SK-N-SH (cell line): ENCODE results near the gene KRT9. TPM values are rescaled to one million over a fixed set of nuclear protein-coding genes. Genes with fewer than 3 reads are reported as not detected.

Source experiments
- CTCF ChIA-PET: fragments of 300-600, 350-600 bp; formaldehyde crosslinking; extraction: SDS; loops from one replicate; lab custom pipeline; 2021; lab: Yijun Ruan, JAX
- POLR2A ChIA-PET: fragments of 350-600 bp; sonication (Branson Sonifier 250); formaldehyde crosslinking; extraction: SDS; loops from one replicate; lab custom pipeline; 2020; ENCODE audit warnings: antibody characterized with exemption, inconsistent platforms; lab: Yijun Ruan, JAX
- DNase-seq: peaks from one replicate; pipeline ENCODE4 v3.0.0; 2012
- H2AFZ ChIP-seq: fragments of 200-600 bp; sonication (generic); 2 replicates; pipeline ENCODE4 v1.8.1; 2016; ENCODE audit warnings: antibody characterized with exemption, mild to moderate bottlenecking, low read depth
- H3F3A ChIP-seq: fragments of 200-600 bp; sonication (generic); replicated peaks from 2 replicates; pipeline ENCODE3; 2016; ENCODE audit warnings: antibody characterized with exemption, mild to moderate bottlenecking; ENCODE audit not compliant: insufficient read depth
- H3K27ac ChIP-seq, 2 experiments: fragments of 200-500 bp in 1 of 2; fragments of 200-600 bp in 1 of 2; sonication (Bioruptor generic) in 1 of 2; sonication (generic), shearing (Covaris generic) in 1 of 2; 2 replicates each; pipeline versions ENCODE4 v1.5.1 to v1.6.1; 2014 to 2016; ENCODE audit warnings: low read depth in 2 of 2, inconsistent platforms in 1 of 2, low read length in 1 of 2, mild to moderate bottlenecking in 1 of 2, mixed read lengths in 1 of 2
- H3K27me3 ChIP-seq: fragments of 200-600 bp; sonication (generic), shearing (Covaris generic); 2 replicates; pipeline ENCODE4 v1.6.1; 2016; ENCODE audit warnings: mixed run types; ENCODE audit not compliant: insufficient read depth
- H3K36me3 ChIP-seq, 2 experiments: fragments of 200-500 bp in 1 of 2; fragments of 200-600 bp in 1 of 2; sonication (Bioruptor generic) in 1 of 2; sonication (generic) in 1 of 2; replicated peaks in 1 of 2; 2 replicates each; pipeline versions ENCODE3 to v1.5.1; 2014 to 2016; ENCODE audit warnings: low read length in 1 of 2, mild to moderate bottlenecking in 1 of 2; ENCODE audit not compliant: insufficient read depth in 2 of 2, control insufficient read depth in 1 of 2
- H3K4me1 ChIP-seq, 2 experiments: fragments of 200-500 bp in 1 of 2; fragments of 200-600 bp in 1 of 2; sonication (Bioruptor generic) in 1 of 2; sonication (generic), shearing (Covaris generic) in 1 of 2; 2 replicates each; pipeline versions ENCODE4 v1.5.1 to v1.6.1; 2014 to 2016; ENCODE audit warnings: low read depth in 1 of 2, low read length in 1 of 2, mixed run types in 1 of 2; ENCODE audit not compliant: insufficient read depth in 2 of 2, control insufficient read depth in 1 of 2
- H3K4me2 ChIP-seq: fragments of 200-600 bp; sonication (generic), shearing (Covaris generic); 2 replicates; pipeline ENCODE4 v1.6.1; 2017; ENCODE audit warnings: mixed run types
- H3K4me3 ChIP-seq, 2 experiments: fragments of 200-500 bp in 1 of 2; fragments of 200-600 bp in 1 of 2; sonication (Bioruptor generic) in 1 of 2; sonication (generic), shearing (Covaris generic) in 1 of 2; 2 replicates each; pipeline versions ENCODE4 v1.5.1 to v1.8.1; 2014 to 2016; ENCODE audit warnings: low read depth in 2 of 2, inconsistent platforms in 1 of 2, low read length in 1 of 2, mild to moderate bottlenecking in 1 of 2, mixed read lengths in 1 of 2, moderate library complexity in 1 of 2
- H3K79me2 ChIP-seq: fragments of 200-600 bp; sonication (generic); 2 replicates; pipeline ENCODE4 v1.8.1; 2017; ENCODE audit warnings: mild to moderate bottlenecking; ENCODE audit not compliant: insufficient read depth
- H3K9ac ChIP-seq: fragments of 200-600 bp; sonication (generic); 2 replicates; pipeline ENCODE4 v1.6.1; 2017; ENCODE audit warnings: mixed run types
- H3K9me2 ChIP-seq: fragments of 200-600 bp; sonication (generic); 2 replicates; pipeline ENCODE4 v1.6.1; 2017; ENCODE audit warnings: mixed run types
- H3K9me3 ChIP-seq: fragments of 200-600 bp; sonication (generic); 2 replicates; pipeline ENCODE4 v1.6.1; 2017; ENCODE audit warnings: mixed run types, mild to moderate bottlenecking, moderate library complexity
- H4K20me1 ChIP-seq: fragments of 200-600 bp; sonication (generic); 2 replicates; pipeline ENCODE4 v1.6.1; 2017; ENCODE audit warnings: mild to moderate bottlenecking, mixed run types; ENCODE audit not compliant: insufficient read depth
- EP300 ChIP-seq, 2 experiments: IDR thresholded peaks; 2 replicates each; pipeline versions ENCODE4 v1.4.0 to v1.6.1; 2012; ENCODE audit warnings: borderline replicate concordance in 1 of 2, low read depth in 1 of 2, low read length in 1 of 2
- FOXJ3 ChIP-seq: sonication (generic); formaldehyde crosslinking; IDR thresholded peaks from 2 replicates; pipeline ENCODE4 v1.5.1; 2020; ENCODE audit warnings: mild to moderate bottlenecking, missing genetic modification reagents
- GABPA ChIP-seq: IDR thresholded peaks from 2 replicates; pipeline ENCODE4 v1.4.0; 2012; ENCODE audit warnings: low read depth, mild to moderate bottlenecking
- NRF1 ChIP-seq: IDR thresholded peaks from 2 replicates; pipeline ENCODE4 v1.6.1; 2012; ENCODE audit warnings: low read depth, mild to moderate bottlenecking, low read length
- POLR2AphosphoS5 ChIP-seq: IDR thresholded peaks from 2 replicates; pipeline ENCODE4 v1.6.1; 2012; ENCODE audit warnings: low read depth, low read length
- RAD21 ChIP-seq: IDR thresholded peaks from 2 replicates; pipeline ENCODE4 v1.6.1; 2012; ENCODE audit warnings: mild to moderate bottlenecking, low read length
- RFX5 ChIP-seq: IDR thresholded peaks from 2 replicates; pipeline ENCODE4 v1.6.1; 2012; ENCODE audit warnings: mild to moderate bottlenecking, improper control_type of control experiment, low read length
- TCF12 ChIP-seq: IDR thresholded peaks from 2 replicates; pipeline ENCODE4 v1.4.0; 2012
- WGBS: methylation state at CpG from one replicate; pipeline ENCODE4 v1.1.6; 2017; ENCODE audit warnings: low lambda C conversion rate; 5-methylcytosine and 5-hydroxymethylcytosine counted together
- polyA plus RNA-seq, 3 experiments: library from polyadenylated mRNA; depleted of rRNA; stranded (reverse); fragments of >200 nt; gene quantifications; 2 replicates each; pipeline ENCODE4 v1.2.3, GENCODE V29; 2012
- TF ChIP-seq, protein P1 (sequence below): fragments of 150-350 bp; IDR thresholded peaks from 2 replicates; pipeline ENCODE4 v1.6.1; 2017; ENCODE audit warnings: antibody characterized with exemption, low read length, low read depth, borderline replicate concordance
- TF ChIP-seq, protein P2 (sequence below): IDR thresholded peaks from 2 replicates; pipeline ENCODE4 v1.6.1; 2012; ENCODE audit warnings: mild to moderate bottlenecking, low read depth, low read length, moderate library complexity

Gene KRT9
- polyA plus RNA-seq, 1 of the 3 experiments (the other 2 are of a cell fraction), result not detected

DNA sequence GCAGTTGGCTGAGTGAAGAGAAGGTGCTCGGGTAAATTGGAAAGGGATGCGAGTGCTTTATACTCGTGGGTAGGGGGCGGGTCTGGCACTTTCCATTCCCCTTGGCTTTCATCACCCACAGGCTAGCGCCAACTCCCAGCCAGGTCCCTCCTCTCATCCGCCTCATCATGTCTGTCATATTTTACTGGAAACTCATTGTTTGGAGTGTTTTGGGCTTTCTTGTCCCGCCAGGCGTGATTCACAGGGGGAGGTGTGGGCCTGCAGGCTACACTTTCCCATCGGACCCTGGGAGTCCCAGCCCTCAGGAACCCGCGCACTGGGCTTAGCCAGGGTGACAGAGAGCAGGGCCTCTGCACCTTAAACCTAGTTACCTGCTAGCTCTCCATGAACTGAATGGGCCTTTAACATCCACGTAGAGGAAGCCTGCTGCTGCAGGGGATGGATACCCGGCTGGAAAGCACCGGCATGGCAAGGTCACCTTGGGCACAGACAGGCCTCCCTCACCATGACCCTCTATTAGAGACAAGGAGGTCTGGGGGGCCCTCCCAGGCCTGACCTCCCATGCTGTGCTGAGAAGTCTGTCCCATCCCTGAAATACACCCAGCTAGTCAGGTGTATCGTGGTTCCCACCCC is 15.1 kb upstream of the KRT9 start, which contains the start of gene KRT14:
Gene KRT14 (minus strand): TSS at position 33 of the 633 bp plus-strand sequence. CDS start 61 bp downstream, outside the sequence.
- DNase-seq, result no peak
- Histone ChIP-seq H3F3A (no peaks in the 10 kb centered on the region), H4K20me1 (no peaks in the 10 kb centered on the region), H3K4me1 (no peaks in the 10 kb centered on the region), H3K36me3 (no peaks in the 10 kb centered on the region), H3K4me3 (no peak within 1 kb of the TSS), H2AFZ (no peak within 1 kb of the TSS), H3K79me2 (no peaks in the 10 kb centered on the region), H3K27me3 (peaks cover 15% of the 10 kb centered on the region; the same call in 1 of the 2 replicates), H3K9me3 (no peaks in the 10 kb centered on the region)
- ChIA-PET CTCF (interaction anchor here (2.7 to 3.1 kb wide), 2 partner anchors 61 to 76 kb away, joined by 10 to 21 read pairs; no protein-coding TSS in a partner anchor), POLR2A (no interaction called here)
- WGBS, result 55% methylated on average over 10 of the region's 15 CpGs
- no peak for TF ChIP-seq TCF12
- TF ChIP-seq RFX5, result no peak
- TF ChIP-seq RAD21, result no peak
- no peak for TF ChIP-seq NRF1
- no peak for TF ChIP-seq POLR2AphosphoS5
- TF ChIP-seq, protein P1, sequence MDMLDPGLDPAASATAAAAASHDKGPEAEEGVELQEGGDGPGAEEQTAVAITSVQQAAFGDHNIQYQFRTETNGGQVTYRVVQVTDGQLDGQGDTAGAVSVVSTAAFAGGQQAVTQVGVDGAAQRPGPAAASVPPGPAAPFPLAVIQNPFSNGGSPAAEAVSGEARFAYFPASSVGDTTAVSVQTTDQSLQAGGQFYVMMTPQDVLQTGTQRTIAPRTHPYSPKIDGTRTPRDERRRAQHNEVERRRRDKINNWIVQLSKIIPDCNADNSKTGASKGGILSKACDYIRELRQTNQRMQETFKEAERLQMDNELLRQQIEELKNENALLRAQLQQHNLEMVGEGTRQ, result no peak
- TF ChIP-seq FOXJ3 (CRISPR knock-in tag), result no peak
- TF ChIP-seq EP300 (IDR thresholded peaks at IDR 0.05; ENCODE audit: borderline replicate concordance in 1 of 2, low read depth in 1 of 2, low read length in 1 of 2), result no peak
- TF ChIP-seq, protein P2, sequence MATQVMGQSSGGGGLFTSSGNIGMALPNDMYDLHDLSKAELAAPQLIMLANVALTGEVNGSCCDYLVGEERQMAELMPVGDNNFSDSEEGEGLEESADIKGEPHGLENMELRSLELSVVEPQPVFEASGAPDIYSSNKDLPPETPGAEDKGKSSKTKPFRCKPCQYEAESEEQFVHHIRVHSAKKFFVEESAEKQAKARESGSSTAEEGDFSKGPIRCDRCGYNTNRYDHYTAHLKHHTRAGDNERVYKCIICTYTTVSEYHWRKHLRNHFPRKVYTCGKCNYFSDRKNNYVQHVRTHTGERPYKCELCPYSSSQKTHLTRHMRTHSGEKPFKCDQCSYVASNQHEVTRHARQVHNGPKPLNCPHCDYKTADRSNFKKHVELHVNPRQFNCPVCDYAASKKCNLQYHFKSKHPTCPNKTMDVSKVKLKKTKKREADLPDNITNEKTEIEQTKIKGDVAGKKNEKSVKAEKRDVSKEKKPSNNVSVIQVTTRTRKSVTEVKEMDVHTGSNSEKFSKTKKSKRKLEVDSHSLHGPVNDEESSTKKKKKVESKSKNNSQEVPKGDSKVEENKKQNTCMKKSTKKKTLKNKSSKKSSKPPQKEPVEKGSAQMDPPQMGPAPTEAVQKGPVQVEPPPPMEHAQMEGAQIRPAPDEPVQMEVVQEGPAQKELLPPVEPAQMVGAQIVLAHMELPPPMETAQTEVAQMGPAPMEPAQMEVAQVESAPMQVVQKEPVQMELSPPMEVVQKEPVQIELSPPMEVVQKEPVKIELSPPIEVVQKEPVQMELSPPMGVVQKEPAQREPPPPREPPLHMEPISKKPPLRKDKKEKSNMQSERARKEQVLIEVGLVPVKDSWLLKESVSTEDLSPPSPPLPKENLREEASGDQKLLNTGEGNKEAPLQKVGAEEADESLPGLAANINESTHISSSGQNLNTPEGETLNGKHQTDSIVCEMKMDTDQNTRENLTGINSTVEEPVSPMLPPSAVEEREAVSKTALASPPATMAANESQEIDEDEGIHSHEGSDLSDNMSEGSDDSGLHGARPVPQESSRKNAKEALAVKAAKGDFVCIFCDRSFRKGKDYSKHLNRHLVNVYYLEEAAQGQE, result no peak
- no peak for TF ChIP-seq GABPA
- TF ChIP-seq, all 33 proteins: peak for 0
- Histone ChIP-seq H3K4me2 (no peak within 1 kb of the TSS), H3K9ac (no peak within 1 kb of the TSS), H3K27ac (no peak within 1 kb of the TSS), H3K9me2 (no peaks in the 10 kb centered on the region)
